ENCODE data around the gene CCDC15.
"Not testable (repeated sequence)": the region's sequence is repeated elsewhere in the genome, so short reads cannot be mapped to it uniquely, and the experiment has no call there.

The CCDC15 gene

DNA sequence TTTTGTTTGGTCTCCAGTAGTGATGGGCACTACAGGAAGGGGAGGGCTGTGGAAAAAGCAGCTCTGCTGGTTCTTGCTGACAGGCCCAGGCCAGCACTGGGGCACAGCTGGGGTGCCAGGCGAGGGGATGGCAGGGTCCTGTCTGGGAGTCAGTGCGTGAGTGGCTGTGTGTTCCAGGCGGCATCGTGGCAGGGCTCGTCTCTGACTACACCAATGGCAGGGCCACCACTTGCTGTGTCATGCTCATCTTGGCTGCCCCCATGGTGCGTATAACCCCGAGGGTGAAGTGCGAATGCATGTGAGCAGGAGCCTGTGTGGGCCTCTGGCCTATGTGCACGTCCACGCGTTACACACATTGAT lies 130.0 kb downstream of the CCDC15 start:
- no peak for DNase-seq

DNA sequence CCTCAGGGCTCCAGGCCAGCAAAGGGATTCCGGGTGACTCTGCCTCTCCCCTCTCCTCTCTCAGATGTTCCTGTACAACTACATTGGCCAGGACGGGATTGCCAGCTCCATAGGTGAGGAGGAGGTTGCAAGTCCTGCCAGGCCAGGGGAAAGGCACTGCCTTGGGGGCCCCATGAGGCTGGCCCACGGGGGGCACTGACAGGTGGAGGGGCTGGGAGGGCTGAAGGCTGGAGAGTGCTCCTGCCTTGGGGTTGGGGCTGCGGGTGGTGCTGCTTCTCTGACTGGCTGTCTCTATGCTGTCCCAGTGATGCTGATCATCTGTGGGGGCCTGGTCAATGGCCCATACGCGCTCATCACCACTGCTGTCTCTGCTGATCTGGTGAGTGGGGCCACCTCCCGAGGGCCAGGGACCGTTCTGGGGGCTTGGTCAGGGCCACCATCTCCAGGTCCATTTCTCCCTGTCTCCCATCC lies 130.8 kb downstream of the CCDC15 start:
- DNase-seq = no peak

DNA sequence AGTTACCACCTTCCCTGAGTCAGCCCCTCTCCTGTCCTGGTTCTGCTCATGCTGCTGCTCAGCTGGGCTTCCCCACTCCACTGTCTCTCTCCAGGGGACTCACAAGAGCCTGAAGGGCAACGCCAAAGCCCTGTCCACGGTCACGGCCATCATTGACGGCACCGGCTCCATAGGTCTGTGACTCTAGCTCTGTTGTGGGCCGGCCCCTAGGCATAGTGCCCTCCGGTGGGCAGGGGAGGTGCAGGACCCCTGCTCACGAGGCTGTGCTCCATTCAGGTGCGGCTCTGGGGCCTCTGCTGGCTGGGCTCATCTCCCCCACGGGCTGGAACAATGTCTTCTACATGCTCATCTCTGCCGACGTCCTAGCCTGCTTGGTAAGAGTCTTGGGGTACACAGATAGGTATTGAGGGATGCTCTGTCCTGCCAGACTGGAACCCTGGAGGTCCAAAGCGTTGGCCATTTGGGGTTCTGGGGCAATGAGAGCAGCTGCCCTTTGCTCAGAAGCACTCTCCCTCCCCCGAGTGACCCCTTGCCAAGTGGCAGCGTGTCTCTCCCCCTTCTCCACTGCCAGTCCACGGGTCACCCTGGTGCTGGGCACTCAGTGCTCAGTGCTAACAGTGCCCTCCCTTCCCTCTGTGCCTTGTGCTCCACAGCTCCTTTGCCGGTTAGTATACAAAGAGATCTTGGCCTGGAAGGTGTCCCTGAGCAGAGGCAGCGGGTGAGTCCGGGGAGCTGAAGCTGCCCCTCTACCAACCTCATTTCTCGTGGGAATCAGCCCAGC lies 131.5 kb downstream of the CCDC15 start:
- no peak for DNase-seq

DNA sequence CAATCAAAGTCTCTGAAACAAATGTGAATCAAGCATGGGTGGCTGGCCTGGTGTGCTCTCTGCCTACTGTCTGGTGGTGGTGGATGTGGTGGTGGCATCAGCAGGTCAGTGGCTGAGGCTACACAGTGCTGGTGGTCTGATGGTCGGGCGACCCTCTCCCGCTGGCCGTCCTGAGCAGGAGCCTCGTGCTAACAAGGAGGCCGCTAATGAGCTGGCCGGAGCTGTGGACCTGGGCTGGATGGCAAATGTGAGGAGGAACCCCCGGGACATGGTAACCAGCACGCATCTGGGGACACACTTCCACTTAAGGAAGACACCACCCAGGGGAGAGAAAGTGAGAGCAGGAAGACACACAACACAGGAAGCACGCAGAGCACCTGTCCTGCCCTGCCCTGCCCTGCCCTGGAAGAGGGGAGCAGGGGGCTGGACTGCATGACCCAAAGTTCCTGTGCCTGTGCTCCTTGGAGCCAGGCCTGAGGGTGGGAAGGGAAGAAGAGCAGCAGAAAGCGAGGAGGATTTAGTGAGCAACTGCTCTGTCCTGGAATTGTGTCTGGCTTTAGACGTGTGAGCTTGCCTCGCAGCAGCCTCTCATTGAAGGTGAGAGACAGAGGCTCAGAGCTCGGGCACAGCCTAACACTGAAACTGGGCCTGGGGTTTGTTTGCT lies 132.8 kb downstream of the CCDC15 start:
- DNase-seq = no peak

DNA sequence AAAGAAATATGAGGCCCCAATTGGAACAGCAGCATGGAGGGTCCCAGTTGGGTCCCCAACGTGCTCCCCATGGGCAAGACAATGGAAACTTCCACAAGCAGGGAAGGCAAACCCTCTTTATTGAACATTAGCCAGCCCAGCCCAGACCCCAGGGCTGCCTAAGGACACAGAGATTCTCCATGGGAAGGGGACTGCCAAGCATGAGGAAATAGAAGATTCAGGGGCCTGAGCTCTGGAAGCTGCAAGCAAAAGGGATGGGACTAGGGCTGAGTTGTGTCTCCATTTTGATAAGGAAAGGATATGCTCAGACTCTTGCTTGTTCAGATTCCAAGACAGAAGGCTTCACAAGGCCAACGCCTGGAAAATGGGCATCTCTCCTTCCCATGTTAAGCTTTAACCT lies 134.1 kb downstream of the CCDC15 start:
- no peak for DNase-seq

DNA sequence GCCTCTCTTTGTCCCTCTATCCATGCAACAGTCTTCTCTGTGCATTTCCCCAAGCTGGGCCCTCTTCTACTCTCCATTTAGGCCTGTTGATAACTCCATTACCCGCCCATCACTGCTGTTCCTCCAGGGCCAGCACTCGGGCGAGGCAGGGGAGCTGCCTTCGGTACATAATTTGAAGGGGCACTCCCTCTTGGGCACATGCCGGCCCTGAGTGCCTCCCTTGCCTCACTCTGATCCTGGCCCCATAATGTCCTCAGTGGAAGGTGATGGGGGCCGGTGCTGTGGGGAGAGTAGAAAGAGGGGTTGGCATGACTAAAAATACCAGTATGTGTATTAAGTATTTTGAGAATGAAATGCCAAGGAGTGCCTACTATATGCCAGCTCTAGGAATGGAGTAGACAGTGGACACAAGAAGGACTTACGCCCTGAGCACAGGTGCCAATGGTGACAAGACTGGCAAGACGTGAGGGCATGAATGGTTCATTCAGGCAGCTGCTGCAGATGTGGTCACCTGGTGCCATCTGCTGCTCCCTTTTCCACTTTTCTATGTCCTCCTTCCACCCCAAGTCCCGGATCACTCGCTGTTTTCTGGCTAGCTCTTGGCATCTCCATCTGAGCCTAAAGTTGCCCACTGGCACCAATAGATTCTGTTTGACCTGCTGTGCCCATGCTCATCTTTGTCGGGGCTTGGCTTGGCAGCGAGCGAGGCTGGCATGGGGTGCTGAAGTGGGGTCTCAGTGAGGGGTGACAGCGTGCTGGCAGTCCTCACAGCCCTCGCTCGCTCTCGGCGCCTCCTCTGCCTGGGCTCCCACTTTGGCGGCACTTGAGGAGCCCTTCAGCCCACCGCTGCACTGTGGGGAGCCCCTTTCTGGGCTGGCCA lies 134.8 kb downstream of the CCDC15 start:
- DNase-seq = no peak

DNA sequence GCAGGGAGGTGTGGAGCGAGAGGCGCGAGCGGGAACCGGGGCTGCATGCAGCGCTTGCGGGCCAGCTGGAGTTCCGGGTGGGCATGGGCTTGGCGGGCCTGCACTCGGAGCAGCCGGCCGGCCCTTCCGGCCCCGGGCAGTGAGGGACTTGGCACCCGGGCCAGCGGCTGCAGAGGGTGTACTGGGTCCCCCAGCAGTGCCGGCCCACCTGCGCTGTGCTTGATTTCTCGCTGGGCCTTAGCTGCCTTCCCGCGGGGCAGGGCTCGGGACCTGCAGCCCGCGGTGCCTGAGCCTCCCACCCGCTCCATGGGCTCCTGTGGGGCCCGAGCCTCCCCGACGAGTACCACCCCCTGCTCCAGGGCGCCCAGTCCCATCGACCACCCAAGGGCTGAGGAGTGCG lies 135.5 kb downstream of the CCDC15 start:
- DNase-seq = not testable (repeated sequence)

DNA sequence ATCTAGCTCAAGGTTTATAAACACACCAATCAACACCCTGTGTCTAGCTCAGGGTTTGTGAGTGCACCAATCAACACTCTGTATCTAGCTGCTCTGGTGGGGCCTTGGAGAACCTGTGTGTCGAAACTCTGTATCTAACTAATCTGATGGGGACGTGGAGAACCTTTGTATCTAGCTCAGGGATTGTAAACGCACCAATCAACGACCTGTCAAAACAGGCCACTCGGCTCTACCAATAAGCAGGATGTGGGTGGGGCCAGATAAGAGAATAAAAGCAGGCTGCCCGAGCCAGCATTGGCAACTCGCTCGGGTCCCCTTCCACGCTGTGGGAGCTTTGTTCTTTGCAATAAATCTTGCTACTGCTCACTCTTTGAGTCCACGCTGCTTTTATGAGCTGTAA lies 136.1 kb downstream of the CCDC15 start:
- not testable (repeated sequence) for DNase-seq

DNA sequence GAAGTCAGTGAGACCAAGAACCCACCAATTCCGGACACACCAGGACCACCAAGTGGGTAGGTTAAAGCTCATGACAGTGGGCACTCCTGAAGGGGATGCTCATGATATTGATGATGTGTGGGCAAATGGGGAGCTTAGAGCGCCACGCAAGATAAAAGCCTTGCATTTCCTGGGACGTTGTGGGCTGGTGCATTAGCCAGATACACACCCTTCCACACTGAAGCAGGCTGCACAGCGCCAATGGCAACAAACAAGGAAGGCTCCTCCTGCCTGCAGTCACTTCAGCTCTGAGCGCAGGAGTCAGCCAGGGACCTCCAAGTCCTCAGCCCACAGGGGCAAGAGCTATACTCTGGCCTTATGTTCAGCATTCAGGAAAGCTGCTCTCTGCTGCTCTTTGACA lies 136.8 kb downstream of the CCDC15 start:
- DNase-seq = no peak

Data from hematopoietic multipotent progenitor cell treated with erythropoietin and hydrocortisone succinate and interleukin-3 and kit ligand, for 4 days (in vitro differentiated cells).